ENCODE data around the gene RNU6-1. TPM values are rescaled to one million over a fixed set of nuclear protein-coding genes. Genes with fewer than 3 reads are reported as not detected.

Gene RNU6-1
- total RNA-seq = not detected

GRCh38 chr15:67839929-67840748 lies at the start of gene RNU6-1:
Gene RNU6-1, minus strand, starts transcription at chr15:67840045.
- Mint-ChIP-seq H3K9me3 (no peaks in the 10 kb centered on the region), H3K27ac (peak within 1 kb of the TSS; percentile 98), H3K36me3 (peaks cover 0 to 9% of the 10 kb centered on the region in 2 donors)
- ATAC-seq (peak; percentile 90), DNase-seq (ENCODE audit: low spot score in 2 of 2) (peak; percentile 94 to 95)

- Mint-ChIP-seq H3K9me3 (peaks cover 8 to 20% of the 10 kb centered on the region in 2 donors), H3K27ac (no peak overlapping the region), H3K36me3 (peaks cover 6 to 13% of the 10 kb centered on the region in 2 donors)
- no peak for DNase-seq (ENCODE audit: low spot score in 2 of 2)
- ATAC-seq = no peak
Observed at GRCh38 chr15:67887776-67888175, 47.9 kb upstream of the RNU6-1 start.

- no peak overlapping the region for H3K27ac Mint-ChIP-seq
- H3K36me3 Mint-ChIP-seq = peaks cover 6% of the 10 kb centered on the region in 2 donors
- ATAC-seq = no peak
Observed at GRCh38 chr15:67885861-67886260, 46.0 kb upstream of the RNU6-1 start.

GRCh38 chr15:67885175-67885523 lies 45.3 kb upstream of the RNU6-1 start:
- Mint-ChIP-seq H3K27ac (no peak overlapping the region), H3K36me3 (peaks cover 0 to 6% of the 10 kb centered on the region in 2 donors), H3K9me3 (peaks cover 7 to 8% of the 10 kb centered on the region in 2 donors)
- DNase-seq (ENCODE audit: low spot score in 2 of 2) = no peak
- ATAC-seq = no peak

More at GRCh38 chr15:67885861-67886260, 46.0 kb upstream of the RNU6-1 start:
- H3K9me3 Mint-ChIP-seq = peaks cover 8 to 14% of the 10 kb centered on the region in 2 donors
- no peak for DNase-seq (ENCODE audit: low spot score in 2 of 2)

GRCh38 chr15:67884514-67885174 lies 44.8 kb upstream of the RNU6-1 start:
- H3K27ac Mint-ChIP-seq = no peak overlapping the region
- peak in 1 of 2 donors; percentile 39 for DNase-seq (ENCODE audit: low spot score in 2 of 2)
- peak; percentile 72 to 79 for ATAC-seq
- peaks cover 2 to 3% of the 10 kb centered on the region in 2 donors for H3K9me3 Mint-ChIP-seq
- H3K36me3 Mint-ChIP-seq = peaks cover 0 to 3% of the 10 kb centered on the region in 2 donors

- Mint-ChIP-seq H3K9me3 (no peaks in the 10 kb centered on the region), H3K27ac (no peak overlapping the region), H3K36me3 (no peaks in the 10 kb centered on the region)
- ATAC-seq (no peak), DNase-seq (ENCODE audit: low spot score in 2 of 2) (no peak)
Observed at GRCh38 chr15:67884009-67884408, 44.2 kb upstream of the RNU6-1 start.

- ATAC-seq = no peak
- no peaks in the 10 kb centered on the region for H3K9me3 Mint-ChIP-seq
- no peak overlapping the region for H3K27ac Mint-ChIP-seq
- DNase-seq (ENCODE audit: low spot score in 2 of 2) = no peak
- H3K36me3 Mint-ChIP-seq = no peaks in the 10 kb centered on the region
Observed at GRCh38 chr15:67883234-67883773, 43.5 kb upstream of the RNU6-1 start.

GRCh38 chr15:67882487-67883233 lies 42.8 kb upstream of the RNU6-1 start:
- DNase-seq (ENCODE audit: low spot score in 2 of 2) = no peak
- Mint-ChIP-seq H3K9me3 (no peaks in the 10 kb centered on the region), H3K27ac (no peak overlapping the region)

GRCh38 chr15:67880651-67881182 lies 40.9 kb upstream of the RNU6-1 start:
- ATAC-seq (no peak), DNase-seq (ENCODE audit: low spot score in 2 of 2) (no peak)
- H3K36me3 Mint-ChIP-seq = no peaks in the 10 kb centered on the region
- no peaks in the 10 kb centered on the region for H3K9me3 Mint-ChIP-seq
- no peak overlapping the region for H3K27ac Mint-ChIP-seq

More at GRCh38 chr15:67882487-67883233, 42.8 kb upstream of the RNU6-1 start:
- ATAC-seq = peak in 1 of 2 donors; percentile 50
- no peaks in the 10 kb centered on the region for H3K36me3 Mint-ChIP-seq

- Mint-ChIP-seq H3K27ac (peak overlapping the region in 1 of 2 donors; percentile 19), H3K9me3 (no peaks in the 10 kb centered on the region), H3K36me3 (no peaks in the 10 kb centered on the region)
- no peak for ATAC-seq
- no peak for DNase-seq (ENCODE audit: low spot score in 2 of 2)
Observed at GRCh38 chr15:67879440-67880129, 39.7 kb upstream of the RNU6-1 start.

- ATAC-seq = no peak
- DNase-seq (ENCODE audit: low spot score in 2 of 2) = no peak
- no peak overlapping the region for H3K27ac Mint-ChIP-seq
- H3K36me3 Mint-ChIP-seq = peaks cover 0 to 2% of the 10 kb centered on the region in 2 donors
- H3K9me3 Mint-ChIP-seq = peaks cover 0 to 4% of the 10 kb centered on the region in 2 donors
Observed at GRCh38 chr15:67878712-67879206, 38.9 kb upstream of the RNU6-1 start.

GRCh38 chr15:67873777-67874176 lies 33.9 kb upstream of the RNU6-1 start:
- H3K27ac Mint-ChIP-seq = no peak overlapping the region
- peaks cover 0 to 6% of the 10 kb centered on the region in 2 donors for H3K9me3 Mint-ChIP-seq
- DNase-seq (ENCODE audit: low spot score in 2 of 2) = no peak
- no peak for ATAC-seq
- peaks cover 0 to 21% of the 10 kb centered on the region in 2 donors for H3K36me3 Mint-ChIP-seq

GRCh38 chr15:67870868-67871408 lies 31.1 kb upstream of the RNU6-1 start:
- no peak for ATAC-seq
- no peak for DNase-seq (ENCODE audit: low spot score in 2 of 2)
- Mint-ChIP-seq H3K27ac (no peak overlapping the region), H3K9me3 (peaks cover 0 to 6% of the 10 kb centered on the region in 2 donors), H3K36me3 (peaks cover 0 to 21% of the 10 kb centered on the region in 2 donors)

- Mint-ChIP-seq H3K9me3 (peaks cover 0 to 6% of the 10 kb centered on the region in 2 donors), H3K27ac (no peak overlapping the region), H3K36me3 (peaks cover 0 to 21% of the 10 kb centered on the region in 2 donors)
- no peak for ATAC-seq
- no peak for DNase-seq (ENCODE audit: low spot score in 2 of 2)
Observed at GRCh38 chr15:67869701-67870100, 29.9 kb upstream of the RNU6-1 start.

GRCh38 chr15:67865766-67866165 lies 25.9 kb upstream of the RNU6-1 start:
- Mint-ChIP-seq H3K36me3 (peaks cover 0 to 11% of the 10 kb centered on the region in 2 donors), H3K9me3 (no peaks in the 10 kb centered on the region), H3K27ac (no peak overlapping the region)
- no peak for DNase-seq (ENCODE audit: low spot score in 2 of 2)
- ATAC-seq = no peak

Measured in activated naive CD4-positive, alpha-beta T cell treated with anti-CD3 and anti-CD28 coated beads, Interleukin-2, amount 50 U/mL, for 72 hours (primary cell).